ENCODE data around the gene ADAMTS8.
"Not testable (repeated sequence)": the region's sequence is repeated elsewhere in the genome, so short reads cannot be mapped to it uniquely, and the experiment has no call there.

The ADAMTS8 gene

GRCh38 chr11:130438401-130439159, 10.2 kb upstream of the ADAMTS8 start:
- DNase-seq (ENCODE audit: low read depth), result not testable (repeated sequence)

DNA sequence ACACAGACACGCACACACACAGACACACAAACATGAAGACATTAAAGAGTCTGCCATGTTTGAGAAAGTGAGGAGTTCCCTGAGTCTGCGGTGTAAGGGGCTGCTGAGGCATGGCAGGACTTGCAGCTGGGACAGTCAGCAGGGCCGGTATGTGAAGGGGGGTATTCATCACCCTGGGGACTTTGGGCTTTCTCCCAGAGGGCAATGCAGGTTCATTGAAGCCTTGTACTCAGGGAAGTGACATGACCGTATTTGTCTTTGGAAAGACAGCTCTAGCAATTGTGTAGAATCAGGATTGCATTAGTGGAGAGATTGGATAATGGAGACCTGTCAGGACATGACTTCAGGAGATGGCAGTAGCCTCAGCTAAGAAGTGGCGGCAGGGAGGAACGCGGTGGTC, 9.4 kb upstream of the ADAMTS8 start:
- DNase-seq (ENCODE audit: low read depth), result no peak

DNA sequence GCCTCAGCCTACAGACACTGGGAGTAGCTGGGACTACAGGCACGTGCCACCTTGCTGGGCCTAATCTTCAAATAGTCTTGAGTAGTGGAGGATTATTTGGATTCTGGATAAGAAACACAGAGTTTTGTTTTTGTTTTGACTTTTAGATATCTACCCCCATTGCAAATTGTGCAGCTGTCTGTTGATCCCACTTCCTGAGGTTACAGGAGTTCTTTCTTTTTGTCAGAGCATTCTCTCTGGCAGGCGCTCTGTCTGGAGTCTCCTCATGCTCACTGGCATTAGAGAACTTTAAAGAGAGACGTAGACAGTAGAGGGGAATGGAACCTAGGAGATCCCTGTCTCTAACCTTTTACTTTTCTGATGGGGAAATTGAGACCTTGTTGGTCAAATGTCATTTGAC, 7.8 kb upstream of the ADAMTS8 start:
- no peak for DNase-seq (ENCODE audit: low read depth)

- no peak for DNase-seq (ENCODE audit: low read depth)
Measured at GRCh38 chr11:130435671-130436070, 7.3 kb upstream of the ADAMTS8 start.

DNA sequence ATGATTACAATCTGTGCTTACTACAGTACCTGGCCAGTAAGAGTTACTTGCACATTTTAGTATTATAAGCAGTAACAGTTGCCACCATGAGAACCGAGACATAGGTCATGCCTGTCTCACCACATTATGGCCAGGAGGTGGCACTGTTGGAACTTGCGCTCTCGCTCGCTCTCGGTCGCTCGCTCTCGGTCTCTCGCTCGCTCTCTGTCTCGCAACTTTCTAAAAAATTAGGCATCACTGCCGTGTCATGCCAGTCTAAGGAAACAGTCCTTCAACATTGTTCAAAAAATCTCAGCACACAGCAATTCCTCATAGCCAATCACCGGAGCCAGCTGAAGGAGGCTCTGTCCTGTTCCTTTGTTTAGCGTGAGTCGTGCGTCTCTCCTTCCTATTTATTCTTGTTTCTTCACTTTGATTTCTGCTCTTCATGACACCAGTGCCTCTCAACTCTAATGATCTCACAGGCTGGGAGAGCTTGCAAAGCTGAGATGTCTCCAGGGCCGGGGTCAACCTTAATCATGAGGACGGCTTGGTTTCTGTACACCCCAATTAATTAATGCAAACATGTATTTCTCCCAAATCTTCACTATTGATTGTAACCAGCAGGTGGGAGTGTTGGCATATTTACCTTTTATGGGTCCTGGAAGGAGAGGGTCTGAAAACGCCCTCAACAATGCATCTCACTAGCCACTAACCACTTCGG, 6.3 kb upstream of the ADAMTS8 start:
- peak; percentile 83 for DNase-seq (ENCODE audit: low read depth)

- DNase-seq (ENCODE audit: low read depth), result no peak
Measured at GRCh38 chr11:130433357-130433756, 4.9 kb upstream of the ADAMTS8 start.

DNA sequence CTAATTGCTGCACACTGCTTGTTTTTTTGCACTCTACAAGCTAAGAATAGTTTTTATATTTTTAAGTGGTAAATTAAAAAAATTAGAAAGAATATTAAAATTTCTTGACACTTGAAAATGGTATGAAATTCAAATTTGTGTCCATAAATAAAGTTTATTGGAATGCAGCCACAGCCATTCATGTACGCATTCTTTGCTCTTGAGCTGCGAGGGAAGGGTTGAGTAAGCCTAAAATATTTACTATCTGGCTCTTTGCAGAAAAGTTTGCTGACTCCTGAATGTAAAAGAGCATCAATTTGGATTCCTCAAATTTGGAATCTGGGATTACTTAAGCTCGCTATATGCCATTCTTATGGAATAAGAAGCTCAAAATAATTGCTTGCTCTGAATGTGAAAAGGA, 3.4 kb upstream of the ADAMTS8 start:
- DNase-seq (ENCODE audit: low read depth), result no peak

GRCh38 chr11:130431331-130431773, 2.9 kb upstream of the ADAMTS8 start:
- DNase-seq (ENCODE audit: low read depth), result peak; percentile 63

DNA sequence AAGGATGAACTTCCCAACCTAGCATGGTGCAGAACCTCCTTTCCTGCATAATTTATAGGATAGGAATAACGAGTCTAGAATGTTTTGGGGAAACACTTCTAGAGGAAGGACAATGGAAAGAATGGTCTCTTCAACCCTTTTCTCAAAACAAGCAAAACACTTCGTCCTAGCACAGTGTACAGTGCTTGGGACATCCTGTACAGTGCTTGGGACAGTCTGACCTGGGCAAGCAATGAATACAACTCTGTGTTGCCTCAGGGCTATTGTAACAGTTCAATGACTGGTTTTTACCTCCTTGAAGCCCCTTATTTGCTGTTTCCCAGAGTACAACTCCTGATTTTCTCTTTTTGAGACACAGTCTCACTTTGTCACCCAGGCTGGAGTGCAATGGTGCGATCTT, 1.6 kb upstream of the ADAMTS8 start:
- no peak for DNase-seq (ENCODE audit: low read depth)

- DNase-seq (ENCODE audit: low read depth), result no peak
Measured at GRCh38 chr11:130429120-130429681, 792 bp upstream of the ADAMTS8 start.

DNA sequence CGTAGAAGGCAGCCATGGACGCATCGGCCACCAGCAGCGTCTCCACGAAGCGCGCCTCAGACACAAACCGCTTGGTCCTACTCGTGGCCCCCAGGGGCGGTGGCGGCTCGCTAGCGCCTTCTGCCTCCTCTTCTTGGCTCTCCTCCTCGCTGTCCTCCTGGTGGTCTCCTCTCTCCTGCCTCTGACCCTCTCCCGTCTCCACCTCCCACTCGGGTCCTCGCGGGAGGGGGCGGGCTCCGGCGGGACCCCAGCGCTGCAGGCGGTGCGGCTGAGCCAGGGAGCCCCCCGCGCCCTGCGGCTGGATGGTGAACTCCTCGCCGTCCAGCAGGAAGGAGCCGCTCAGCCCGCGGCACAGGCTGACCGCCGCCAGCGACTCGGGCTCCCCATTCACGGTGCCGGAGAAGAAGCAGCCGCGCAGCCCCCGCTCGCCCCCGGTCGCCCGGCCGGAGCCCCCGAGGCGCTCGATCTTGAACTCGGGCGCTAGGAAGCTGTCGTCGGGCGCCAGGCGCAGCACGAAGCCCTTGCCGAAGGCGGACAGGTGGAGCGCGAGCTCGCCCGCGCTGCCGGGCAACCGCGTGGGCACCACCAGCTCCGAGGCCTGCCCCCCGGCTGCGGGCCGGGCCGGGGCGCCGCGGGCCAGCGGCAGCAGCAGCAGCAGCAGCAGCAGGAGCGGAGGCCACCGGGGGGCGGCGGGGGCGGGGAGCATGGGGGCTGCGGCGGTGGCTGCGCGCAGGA, 661 bp downstream of the ADAMTS8 start:
- no peak for DNase-seq (ENCODE audit: low read depth)

DNA sequence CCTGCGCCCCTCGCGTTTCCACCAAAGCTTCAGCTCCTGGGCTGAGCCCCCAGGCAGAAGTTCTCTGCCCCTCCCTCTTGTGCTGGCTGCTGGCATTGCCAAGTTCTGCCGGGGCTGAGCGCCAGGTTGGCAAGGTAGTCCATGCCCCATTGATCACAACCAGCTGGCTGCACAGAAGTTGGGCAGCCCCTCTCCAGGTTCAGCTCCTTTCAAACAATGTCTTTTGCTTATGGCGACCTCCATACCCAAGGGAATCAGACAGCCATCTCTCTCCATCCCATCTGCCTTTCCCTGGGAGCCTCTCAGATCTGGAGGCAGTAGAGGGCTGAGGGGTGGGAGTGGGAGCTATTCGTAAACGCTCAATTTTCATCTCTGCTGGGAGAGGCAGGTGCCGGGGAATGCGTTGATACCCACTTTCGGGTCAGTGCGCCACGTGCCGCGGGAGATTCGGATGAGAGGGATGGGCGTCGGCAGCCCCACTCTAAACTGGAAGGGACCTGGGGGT, 1.5 kb downstream of the ADAMTS8 start:
- DNase-seq (ENCODE audit: low read depth), result no peak

- DNase-seq (ENCODE audit: low read depth), result no peak
Measured at GRCh38 chr11:130426223-130426836, 2.1 kb downstream of the ADAMTS8 start.

DNA sequence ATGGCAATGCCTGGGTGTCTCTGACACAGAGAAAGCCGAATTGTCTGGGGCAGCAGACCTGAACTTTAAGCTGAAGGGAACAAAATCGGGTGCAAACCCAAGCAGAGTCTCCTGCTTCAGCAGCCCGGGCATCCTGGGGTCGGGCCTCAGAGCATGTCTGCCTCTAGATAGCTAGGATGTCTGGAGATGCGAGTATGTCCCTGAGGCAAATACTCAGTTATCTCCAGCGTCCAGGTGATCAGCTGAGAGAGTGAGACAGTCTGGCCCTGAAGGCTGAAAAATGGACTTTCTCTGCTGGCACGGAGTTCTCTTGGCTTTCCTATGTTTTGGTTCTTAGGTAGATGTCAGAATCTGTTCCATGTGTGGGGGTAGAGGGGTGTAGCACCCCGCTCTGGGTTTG, 3.3 kb downstream of the ADAMTS8 start:
- DNase-seq (ENCODE audit: low read depth), result no peak

DNA sequence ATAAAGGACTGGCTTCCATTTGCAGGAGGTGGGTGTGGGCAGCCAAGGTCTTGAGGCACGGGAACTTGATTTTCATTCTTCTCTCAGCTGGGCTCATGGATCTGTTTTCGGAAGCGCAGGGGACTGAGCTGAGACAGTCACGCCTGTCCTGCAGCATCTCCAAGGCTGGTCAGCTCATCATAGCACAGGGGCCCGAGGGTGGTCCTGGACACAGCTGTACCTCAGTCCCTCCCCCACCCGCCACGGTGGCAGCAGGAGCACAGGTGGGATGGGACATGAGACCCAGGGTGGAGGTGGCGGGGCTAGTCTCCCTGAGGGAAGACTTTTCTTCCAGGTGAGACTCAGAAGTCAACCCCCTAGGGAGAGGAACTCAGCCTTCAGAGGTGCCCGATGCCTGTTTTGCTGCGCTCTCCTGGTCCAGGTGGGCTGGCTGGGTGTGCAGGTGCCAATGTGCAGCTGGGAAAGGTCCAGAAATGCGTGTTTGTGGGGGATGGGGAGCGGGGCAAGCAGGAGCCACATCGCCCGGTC, 3.7 kb downstream of the ADAMTS8 start:
- DNase-seq (ENCODE audit: low read depth), result no peak

- DNase-seq (ENCODE audit: low read depth), result no peak
Measured at GRCh38 chr11:130423541-130424142, 4.8 kb downstream of the ADAMTS8 start.

GRCh38 chr11:130422251-130422995, 6.0 kb downstream of the ADAMTS8 start:
- DNase-seq (ENCODE audit: low read depth), result no peak

- DNase-seq (ENCODE audit: low read depth), result no peak
Measured at GRCh38 chr11:130421697-130422096, 6.7 kb downstream of the ADAMTS8 start.

GRCh38 chr11:130421199-130421585, 7.2 kb downstream of the ADAMTS8 start:
- no peak for DNase-seq (ENCODE audit: low read depth)

GRCh38 chr11:130420478-130421198, 7.8 kb downstream of the ADAMTS8 start:
- DNase-seq (ENCODE audit: low read depth), result no peak

Data from CMK (cell line).